OCI-LY1 (cell line): Measurements from ENCODE around the gene NYAP1.

Experiments
- H2AFZ ChIP-seq: fragments of 200-600 bp; sonication (generic), shearing (Covaris generic); 2 replicates; pipeline ENCODE4 v1.6.0; 2014; ENCODE audit warnings: antibody characterized with exemption, mild to moderate bottlenecking, low read length
- H3F3A ChIP-seq: fragments of 200-600 bp; sonication (generic), shearing (Covaris generic); 2 replicates; pipeline ENCODE4 v1.6.0; 2014; ENCODE audit warnings: mild to moderate bottlenecking, antibody characterized with exemption, low read length, moderate library complexity; ENCODE audit not compliant: insufficient read depth
- H3K27ac ChIP-seq: fragments of 200-600 bp; sonication (generic); 2 replicates; pipeline ENCODE4 v1.5.1; 2014; ENCODE audit warnings: low read length, mixed run types, mild to moderate bottlenecking, low read depth; ENCODE audit not compliant: poor library complexity, severe bottlenecking
- H3K27me3 ChIP-seq: fragments of 200-600 bp; sonication (generic); 2 replicates; pipeline ENCODE4 v1.6.0; 2014; ENCODE audit warnings: antibody characterized with exemption, mild to moderate bottlenecking, low read length, moderate library complexity; ENCODE audit not compliant: insufficient read depth
- H3K36me3 ChIP-seq: fragments of 200-600 bp; sonication (generic); 2 replicates; pipeline ENCODE4 v1.6.1; 2014; ENCODE audit warnings: mild to moderate bottlenecking, antibody characterized with exemption, low read length, moderate library complexity, mixed read lengths; ENCODE audit not compliant: insufficient read depth
- H3K4me1 ChIP-seq: fragments of 200-600 bp; sonication (generic); 2 replicates; pipeline ENCODE4 v1.5.1; 2014; ENCODE audit warnings: mild to moderate bottlenecking, low read length, moderate library complexity; ENCODE audit not compliant: insufficient read depth, severe bottlenecking
- H3K4me2 ChIP-seq: fragments of 200-600 bp; sonication (generic), shearing (Covaris generic); 2 replicates; pipeline ENCODE4 v1.6.1; 2014; ENCODE audit warnings: low read length
- H3K4me3 ChIP-seq: fragments of 200-600 bp; sonication (generic); 2 replicates; pipeline ENCODE4 v1.5.1; 2014; ENCODE audit warnings: low read length, low read depth, mild to moderate bottlenecking, mixed read lengths; ENCODE audit not compliant: poor library complexity, severe bottlenecking
- H3K79me2 ChIP-seq: fragments of 200-600 bp; shearing (Covaris generic); 2 replicates; pipeline ENCODE4 v1.6.1; 2016; ENCODE audit warnings: mixed run types, low read length, mixed read lengths; ENCODE audit not compliant: insufficient read depth
- H3K9ac ChIP-seq: fragments of 200-600 bp; sonication (generic), shearing (Covaris generic); 2 replicates; pipeline ENCODE4 v1.6.1; 2014; ENCODE audit warnings: mild to moderate bottlenecking, low read length, mixed read lengths
- H3K9me2 ChIP-seq: fragments of 200-600 bp; sonication (generic), shearing (Covaris generic); 2 replicates; pipeline ENCODE4 v1.6.1; 2014; ENCODE audit warnings: low read depth, mild to moderate bottlenecking, low read length, mixed read lengths
- H3K9me3 ChIP-seq: fragments of 200-600 bp; shearing (Covaris generic); 2 replicates; pipeline ENCODE4 v1.6.1; 2014; ENCODE audit warnings: low read length, mixed read lengths
- H4K20me1 ChIP-seq: fragments of 200-600 bp; sonication (generic), shearing (Covaris generic); 2 replicates; pipeline ENCODE4 v1.6.0; 2016; ENCODE audit warnings: mild to moderate bottlenecking, low read length; ENCODE audit not compliant: insufficient read depth
- EZH2 ChIP-seq: fragments of 200-600 bp; sonication (generic), shearing (Covaris generic); IDR thresholded peaks from 2 replicates; pipeline ENCODE4 v1.8.0; 2017; ENCODE audit warnings: borderline replicate concordance, mixed run types, mild to moderate bottlenecking, antibody characterized with exemption, low read length, moderate library complexity, mixed read lengths
- TF ChIP-seq, protein P1 (sequence below): fragments of 200-600 bp; sonication (generic), shearing (Covaris generic); IDR thresholded peaks from 2 replicates; pipeline ENCODE4 v1.5.1; 2017; ENCODE audit warnings: mild to moderate bottlenecking, antibody characterized with exemption, low read length, moderate library complexity, mixed read lengths

NYAP1 gene

DNA sequence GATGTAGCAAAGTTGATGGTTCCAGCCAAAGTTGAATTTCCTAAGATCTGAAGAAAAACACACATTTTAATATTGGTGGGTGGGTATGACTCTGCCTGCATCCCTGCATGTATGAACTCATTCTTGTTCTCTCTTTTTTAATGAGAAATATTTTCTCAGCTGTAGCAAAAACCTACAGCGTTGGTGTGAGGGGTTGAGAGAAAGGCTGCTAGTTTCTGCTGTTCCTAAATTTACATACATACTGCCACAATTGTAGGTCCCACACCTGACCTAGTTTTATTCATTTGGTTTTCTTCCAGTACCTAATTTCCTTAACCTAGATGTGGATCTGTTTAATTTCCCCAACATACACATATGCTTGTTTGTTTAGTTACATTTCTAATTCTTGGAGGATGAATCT is 59.9 kb downstream of the NYAP1 start:
- Histone ChIP-seq H3K9me3 (no peaks in the 10 kb centered on the region), H3K4me2 (no peak overlapping the region), H3K4me3 (no peak overlapping the region), H3K27me3 (peaks cover 5% of the 10 kb centered on the region; the same call in 1 of the 2 replicates), H3F3A (no peaks in the 10 kb centered on the region), H3K36me3 (no peaks in the 10 kb centered on the region), H3K27ac (no peak overlapping the region), H3K9ac (no peak overlapping the region), H3K79me2 (no peaks in the 10 kb centered on the region), H4K20me1 (no peaks in the 10 kb centered on the region; the same call in 1 of the 2 replicates), H3K9me2 (no peaks in the 10 kb centered on the region), H3K4me1 (peaks cover 13% of the 10 kb centered on the region), H2AFZ (no peak overlapping the region)
- TF ChIP-seq EZH2 = no peak
- TF ChIP-seq, protein P1, sequence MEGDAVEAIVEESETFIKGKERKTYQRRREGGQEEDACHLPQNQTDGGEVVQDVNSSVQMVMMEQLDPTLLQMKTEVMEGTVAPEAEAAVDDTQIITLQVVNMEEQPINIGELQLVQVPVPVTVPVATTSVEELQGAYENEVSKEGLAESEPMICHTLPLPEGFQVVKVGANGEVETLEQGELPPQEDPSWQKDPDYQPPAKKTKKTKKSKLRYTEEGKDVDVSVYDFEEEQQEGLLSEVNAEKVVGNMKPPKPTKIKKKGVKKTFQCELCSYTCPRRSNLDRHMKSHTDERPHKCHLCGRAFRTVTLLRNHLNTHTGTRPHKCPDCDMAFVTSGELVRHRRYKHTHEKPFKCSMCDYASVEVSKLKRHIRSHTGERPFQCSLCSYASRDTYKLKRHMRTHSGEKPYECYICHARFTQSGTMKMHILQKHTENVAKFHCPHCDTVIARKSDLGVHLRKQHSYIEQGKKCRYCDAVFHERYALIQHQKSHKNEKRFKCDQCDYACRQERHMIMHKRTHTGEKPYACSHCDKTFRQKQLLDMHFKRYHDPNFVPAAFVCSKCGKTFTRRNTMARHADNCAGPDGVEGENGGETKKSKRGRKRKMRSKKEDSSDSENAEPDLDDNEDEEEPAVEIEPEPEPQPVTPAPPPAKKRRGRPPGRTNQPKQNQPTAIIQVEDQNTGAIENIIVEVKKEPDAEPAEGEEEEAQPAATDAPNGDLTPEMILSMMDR = no peak

DNA sequence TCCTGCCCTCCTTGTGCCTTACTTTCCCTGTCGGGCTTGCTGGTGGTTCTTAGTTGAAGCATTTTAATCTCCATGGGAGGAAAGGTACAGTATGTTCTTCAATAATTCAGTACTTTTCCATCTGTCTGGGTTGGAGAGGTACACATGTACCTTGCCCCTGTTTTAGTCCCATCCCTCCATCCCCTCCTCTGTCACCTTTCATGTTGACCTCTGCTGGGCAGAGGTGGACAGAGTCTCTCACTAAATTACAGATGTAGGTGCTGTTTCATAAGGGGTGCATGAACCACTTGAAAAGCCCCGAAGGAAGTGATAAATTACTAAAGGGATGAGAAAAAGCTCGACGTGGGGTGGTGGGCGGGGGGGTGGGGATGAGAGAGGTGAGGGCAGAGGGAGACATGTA is 60.7 kb downstream of the NYAP1 start:
- Histone ChIP-seq H3K9me2 (no peaks in the 10 kb centered on the region), H3K4me1 (peaks cover 13% of the 10 kb centered on the region), H3K9me3 (no peaks in the 10 kb centered on the region), H4K20me1 (no peaks in the 10 kb centered on the region; the same call in 1 of the 2 replicates), H2AFZ (no peak overlapping the region), H3K79me2 (no peaks in the 10 kb centered on the region), H3K4me2 (no peak overlapping the region), H3K27me3 (peaks cover 5% of the 10 kb centered on the region; the same call in 1 of the 2 replicates), H3K36me3 (no peaks in the 10 kb centered on the region), H3K9ac (no peak overlapping the region), H3K27ac (no peak overlapping the region), H3F3A (no peaks in the 10 kb centered on the region), H3K4me3 (no peak overlapping the region)
- no peak for TF ChIP-seq EZH2
- TF ChIP-seq, protein P1 = no peak
